Inferior parietal cortex (tissue), 1 donor: ENCODE results near the gene FLNC.

ENCODE experiments used
- DNase-seq: peaks from one replicate; pipeline ENCODE4 v3.0.0-alpha.2; 2016; ENCODE audit errors: extremely low spot score

Gene FLNC

GRCh38 chr7:128843938-128844621 lies 13.9 kb downstream of the FLNC start:
- DNase-seq: no peak

- DNase-seq: no peak
Observed at GRCh38 chr7:128844777-128845311, 14.6 kb downstream of the FLNC start.

GRCh38 chr7:128845475-128845874 lies 15.3 kb downstream of the FLNC start:
- no peak for DNase-seq

GRCh38 chr7:128845987-128846386 lies 15.8 kb downstream of the FLNC start:
- no peak for DNase-seq

GRCh38 chr7:128846781-128847444 lies 16.7 kb downstream of the FLNC start:
- DNase-seq: no peak

- DNase-seq: no peak
Observed at GRCh38 chr7:128847721-128848211, 17.6 kb downstream of the FLNC start.

- DNase-seq: no peak
Observed at GRCh38 chr7:128848289-128849155, 18.3 kb downstream of the FLNC start.

GRCh38 chr7:128849156-128849515 lies 18.9 kb downstream of the FLNC start:
- no peak for DNase-seq

GRCh38 chr7:128849804-128850490 lies 19.7 kb downstream of the FLNC start:
- no peak for DNase-seq

- DNase-seq: no peak
Observed at GRCh38 chr7:128852537-128853254, 22.5 kb downstream of the FLNC start.

GRCh38 chr7:128853799-128854198 lies 23.6 kb downstream of the FLNC start:
- DNase-seq: no peak

GRCh38 chr7:128854396-128854795 lies 24.2 kb downstream of the FLNC start:
- DNase-seq: no peak

GRCh38 chr7:128855559-128855958 lies 25.4 kb downstream of the FLNC start:
- DNase-seq: no peak

- DNase-seq: no peak
Observed at GRCh38 chr7:128856001-128856718, 26.0 kb downstream of the FLNC start.

- DNase-seq: no peak
Observed at GRCh38 chr7:128858380-128859231, 28.4 kb downstream of the FLNC start.

- no peak for DNase-seq
Observed at GRCh38 chr7:128859232-128860157, 29.3 kb downstream of the FLNC start.

GRCh38 chr7:128860158-128861073 lies 30.2 kb downstream of the FLNC start:
- DNase-seq: peak; percentile 39
